ENCODE data around the gene DLEC1. TPM values are rescaled to one million over a fixed set of nuclear protein-coding genes. Genes with fewer than 3 reads are reported as not detected.

Gene DLEC1
- total RNA-seq, 1 donor from 2014 or later: 0.42 TPM

DNA sequence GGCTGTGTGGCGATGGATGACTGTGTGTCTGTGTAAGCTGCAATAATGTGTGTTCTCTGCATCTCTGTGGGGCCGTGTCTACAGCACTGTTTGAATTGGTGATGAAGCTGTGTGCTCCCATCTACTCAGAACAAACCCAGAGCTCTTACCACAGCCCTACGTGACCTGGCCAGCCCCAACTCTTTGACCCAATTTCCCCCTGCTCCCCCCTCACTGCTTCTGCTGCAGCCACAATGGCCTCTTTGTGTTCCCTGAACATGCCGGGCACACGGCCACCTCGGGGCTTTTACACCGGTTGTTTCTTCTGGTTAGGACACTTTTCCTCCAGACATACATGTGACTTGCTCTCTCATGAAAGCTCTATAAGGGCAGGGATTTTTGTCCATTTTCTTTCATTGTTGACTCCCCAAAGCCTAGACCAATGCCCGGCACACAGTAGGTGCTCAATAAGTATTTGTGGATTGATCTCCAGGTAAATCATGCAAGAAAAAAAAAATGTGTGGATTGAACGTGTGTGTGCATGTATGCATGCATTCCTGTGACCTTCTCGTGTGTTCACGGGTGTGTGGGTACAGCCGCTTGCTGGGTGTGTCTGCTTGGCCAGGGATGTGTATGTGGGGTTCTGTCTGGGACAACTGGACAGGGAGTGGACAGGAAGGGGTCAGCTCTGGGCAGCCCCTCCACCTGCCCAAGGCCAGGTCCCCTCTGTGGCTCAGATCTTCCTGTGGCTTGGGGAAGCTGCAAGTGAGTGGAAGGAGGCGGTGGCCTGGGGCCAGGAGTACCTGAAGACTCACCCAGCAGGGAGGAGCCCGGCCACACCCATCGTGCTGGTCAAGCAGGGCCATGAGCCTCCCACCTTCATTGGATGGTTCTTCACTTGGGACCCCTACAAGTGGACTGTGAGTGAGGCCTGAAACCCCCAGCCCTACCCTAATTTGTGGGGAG is 33.7 kb upstream of the DLEC1 start:
- Mint-ChIP-seq H3K4me1 (ENCODE audit: low read depth, unreplicated experiment) (peaks cover 2% of the 10 kb centered on the region), H3K27ac (ENCODE audit: unreplicated experiment) (no peak overlapping the region)

DNA sequence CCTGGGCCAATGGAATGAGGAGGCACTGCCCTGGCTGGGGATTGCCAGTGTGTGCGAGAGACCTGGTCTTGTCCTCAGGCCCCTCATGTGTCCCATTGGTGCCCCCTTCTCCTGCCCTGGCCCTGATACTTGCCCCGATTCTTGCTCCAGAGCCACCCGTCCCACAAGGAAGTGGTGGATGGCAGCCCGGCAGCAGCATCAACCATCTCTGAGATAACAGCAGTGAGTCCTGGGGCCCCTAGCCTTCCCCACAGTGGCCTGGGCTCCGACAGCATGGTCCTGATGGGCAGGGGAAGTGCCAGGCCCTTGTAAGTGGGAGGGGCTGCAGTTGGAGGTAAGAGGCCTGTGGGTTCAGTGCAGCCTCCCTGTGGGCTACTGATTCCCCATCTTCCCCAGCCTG is 33.0 kb upstream of the DLEC1 start:
- Mint-ChIP-seq H3K36me3 (ENCODE audit: unreplicated experiment) (no peaks in the 10 kb centered on the region), H3K27ac (ENCODE audit: unreplicated experiment) (no peak overlapping the region), H3K4me3 (ENCODE audit: unreplicated experiment) (no peak overlapping the region), H3K9me3 (ENCODE audit: unreplicated experiment) (peaks cover 4% of the 10 kb centered on the region), H3K27me3 (ENCODE audit: unreplicated experiment) (peaks cover 6% of the 10 kb centered on the region), H3K4me1 (ENCODE audit: low read depth, unreplicated experiment) (peaks cover 2% of the 10 kb centered on the region)
- DNase-seq: no peak
- TF ChIP-seq, protein P1, sequence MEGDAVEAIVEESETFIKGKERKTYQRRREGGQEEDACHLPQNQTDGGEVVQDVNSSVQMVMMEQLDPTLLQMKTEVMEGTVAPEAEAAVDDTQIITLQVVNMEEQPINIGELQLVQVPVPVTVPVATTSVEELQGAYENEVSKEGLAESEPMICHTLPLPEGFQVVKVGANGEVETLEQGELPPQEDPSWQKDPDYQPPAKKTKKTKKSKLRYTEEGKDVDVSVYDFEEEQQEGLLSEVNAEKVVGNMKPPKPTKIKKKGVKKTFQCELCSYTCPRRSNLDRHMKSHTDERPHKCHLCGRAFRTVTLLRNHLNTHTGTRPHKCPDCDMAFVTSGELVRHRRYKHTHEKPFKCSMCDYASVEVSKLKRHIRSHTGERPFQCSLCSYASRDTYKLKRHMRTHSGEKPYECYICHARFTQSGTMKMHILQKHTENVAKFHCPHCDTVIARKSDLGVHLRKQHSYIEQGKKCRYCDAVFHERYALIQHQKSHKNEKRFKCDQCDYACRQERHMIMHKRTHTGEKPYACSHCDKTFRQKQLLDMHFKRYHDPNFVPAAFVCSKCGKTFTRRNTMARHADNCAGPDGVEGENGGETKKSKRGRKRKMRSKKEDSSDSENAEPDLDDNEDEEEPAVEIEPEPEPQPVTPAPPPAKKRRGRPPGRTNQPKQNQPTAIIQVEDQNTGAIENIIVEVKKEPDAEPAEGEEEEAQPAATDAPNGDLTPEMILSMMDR (IDR thresholded peaks at IDR 0.05; ENCODE audit: partially characterized antibody, unreplicated experiment): no peak

More for the DNA sequence above, 33.7 kb upstream of the DLEC1 start:
- H3K4me3 Mint-ChIP-seq (ENCODE audit: unreplicated experiment): no peak overlapping the region
- peaks cover 4% of the 10 kb centered on the region for H3K9me3 Mint-ChIP-seq (ENCODE audit: unreplicated experiment)
- H3K36me3 Mint-ChIP-seq (ENCODE audit: unreplicated experiment): no peaks in the 10 kb centered on the region
- TF ChIP-seq, protein P1 (IDR thresholded peaks at IDR 0.05; ENCODE audit: partially characterized antibody, unreplicated experiment): no peak
- peaks cover 4% of the 10 kb centered on the region for H3K27me3 Mint-ChIP-seq (ENCODE audit: unreplicated experiment)
- DNase-seq: no peak

DNA sequence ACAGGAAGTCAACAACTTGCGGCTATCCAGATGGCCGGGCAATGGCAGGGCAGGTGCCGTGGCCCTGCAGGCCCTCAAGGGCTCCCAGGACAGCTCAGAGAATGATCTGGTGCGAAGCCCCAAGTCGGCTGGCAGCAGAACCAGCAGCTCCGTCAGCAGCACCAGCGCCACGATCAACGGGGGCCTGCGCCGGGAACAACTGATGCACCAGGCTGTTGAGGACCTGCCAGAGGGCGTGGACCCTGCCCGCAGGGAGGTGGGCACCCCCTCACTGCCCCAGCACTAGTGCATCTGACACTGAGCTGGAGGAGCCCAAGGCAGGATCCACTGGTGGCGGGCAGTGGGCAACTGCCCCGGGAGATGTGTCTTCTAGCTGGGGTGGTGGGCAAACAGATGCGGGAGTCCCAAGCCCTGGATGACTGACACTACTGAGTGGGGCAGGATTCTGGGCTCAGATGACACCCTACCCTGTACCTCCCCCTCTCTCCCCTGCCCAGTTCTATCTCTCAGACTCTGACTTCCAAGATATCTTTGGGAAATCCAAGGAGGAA is 32.5 kb upstream of the DLEC1 start:
- TF ChIP-seq, protein P1 (IDR thresholded peaks at IDR 0.05; ENCODE audit: partially characterized antibody, unreplicated experiment): no peak
- Mint-ChIP-seq H3K4me1 (ENCODE audit: low read depth, unreplicated experiment) (peaks cover 2% of the 10 kb centered on the region), H3K27me3 (ENCODE audit: unreplicated experiment) (peaks cover 6% of the 10 kb centered on the region), H3K4me3 (ENCODE audit: unreplicated experiment) (no peak overlapping the region), H3K36me3 (ENCODE audit: unreplicated experiment) (no peaks in the 10 kb centered on the region), H3K27ac (ENCODE audit: unreplicated experiment) (no peak overlapping the region), H3K9me3 (ENCODE audit: unreplicated experiment) (peaks cover 6% of the 10 kb centered on the region)
- DNase-seq: no peak

DNA sequence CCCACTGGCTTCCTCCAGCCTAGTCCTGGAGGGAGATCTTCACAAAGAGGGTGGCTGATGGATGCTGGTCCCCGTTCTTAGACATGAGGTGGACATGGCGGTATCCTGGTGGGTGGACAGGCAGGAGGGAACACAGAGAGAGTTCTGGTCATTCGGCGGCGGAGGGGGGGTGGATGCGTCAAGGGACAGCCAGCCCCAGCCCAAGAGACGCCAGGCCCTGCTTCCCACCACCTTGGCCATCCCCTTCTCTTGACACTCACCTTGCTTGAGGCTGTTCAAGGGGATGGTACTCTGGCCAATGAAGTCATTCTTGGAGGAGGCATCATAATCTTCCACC is 31.3 kb upstream of the DLEC1 start:
- peaks cover 6% of the 10 kb centered on the region for H3K27me3 Mint-ChIP-seq (ENCODE audit: unreplicated experiment)
- TF ChIP-seq, protein P1 (IDR thresholded peaks at IDR 0.05; ENCODE audit: partially characterized antibody, unreplicated experiment): no peak
- H3K36me3 Mint-ChIP-seq (ENCODE audit: unreplicated experiment): no peaks in the 10 kb centered on the region
- DNase-seq: no peak
- peaks cover 6% of the 10 kb centered on the region for H3K9me3 Mint-ChIP-seq (ENCODE audit: unreplicated experiment)
- peaks cover 2% of the 10 kb centered on the region for H3K4me1 Mint-ChIP-seq (ENCODE audit: low read depth, unreplicated experiment)
- no peak overlapping the region for H3K27ac Mint-ChIP-seq (ENCODE audit: unreplicated experiment)
- H3K4me3 Mint-ChIP-seq (ENCODE audit: unreplicated experiment): no peak overlapping the region

DNA sequence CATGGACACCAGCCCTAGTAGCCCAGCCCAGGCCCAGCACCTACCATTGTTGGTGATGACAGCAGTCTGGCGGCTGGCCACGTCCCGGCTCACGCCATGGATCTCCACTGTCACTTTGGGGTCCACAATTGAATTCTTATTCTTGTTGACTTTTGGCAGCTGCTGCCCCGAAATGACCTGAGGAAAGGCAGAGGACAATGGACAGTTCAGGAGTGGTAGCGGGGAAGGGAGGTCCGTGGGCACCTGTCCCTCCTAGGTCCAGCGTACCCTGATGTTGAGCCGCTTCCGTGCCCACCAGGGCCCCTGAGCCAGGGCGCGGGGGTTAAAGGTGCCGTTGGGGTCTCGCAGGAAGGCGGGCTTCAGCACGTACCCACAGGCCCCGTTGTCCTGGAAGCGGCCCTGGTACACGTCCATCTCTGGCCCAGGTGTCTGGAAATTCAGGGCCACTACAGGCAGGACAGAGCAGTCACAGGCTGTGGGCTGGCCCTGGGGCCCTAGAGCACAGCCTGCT is 30.8 kb upstream of the DLEC1 start:
- DNase-seq: no peak
- Mint-ChIP-seq H3K36me3 (ENCODE audit: unreplicated experiment) (no peaks in the 10 kb centered on the region), H3K4me1 (ENCODE audit: low read depth, unreplicated experiment) (peaks cover 2% of the 10 kb centered on the region), H3K27me3 (ENCODE audit: unreplicated experiment) (peaks cover 6% of the 10 kb centered on the region), H3K9me3 (ENCODE audit: unreplicated experiment) (peaks cover 6% of the 10 kb centered on the region), H3K27ac (ENCODE audit: unreplicated experiment) (no peak overlapping the region), H3K4me3 (ENCODE audit: unreplicated experiment) (no peak overlapping the region)
- TF ChIP-seq, protein P1 (IDR thresholded peaks at IDR 0.05; ENCODE audit: partially characterized antibody, unreplicated experiment): no peak

All from glutamatergic neuron (in vitro differentiated cells).